UCSD-AML1 (cell line): ENCODE results near the gene RAC2.
"Not testable (repeated sequence)": the region's sequence is repeated elsewhere in the genome, so short reads cannot be mapped to it uniquely, and the experiment has no call there.

Experiments
- DNase-seq: peaks from one replicate; lab custom pipeline; 2025; ENCODE audit not compliant: unreplicated experiment; lab: John Stamatoyannopoulos, UW

Gene RAC2

DNA sequence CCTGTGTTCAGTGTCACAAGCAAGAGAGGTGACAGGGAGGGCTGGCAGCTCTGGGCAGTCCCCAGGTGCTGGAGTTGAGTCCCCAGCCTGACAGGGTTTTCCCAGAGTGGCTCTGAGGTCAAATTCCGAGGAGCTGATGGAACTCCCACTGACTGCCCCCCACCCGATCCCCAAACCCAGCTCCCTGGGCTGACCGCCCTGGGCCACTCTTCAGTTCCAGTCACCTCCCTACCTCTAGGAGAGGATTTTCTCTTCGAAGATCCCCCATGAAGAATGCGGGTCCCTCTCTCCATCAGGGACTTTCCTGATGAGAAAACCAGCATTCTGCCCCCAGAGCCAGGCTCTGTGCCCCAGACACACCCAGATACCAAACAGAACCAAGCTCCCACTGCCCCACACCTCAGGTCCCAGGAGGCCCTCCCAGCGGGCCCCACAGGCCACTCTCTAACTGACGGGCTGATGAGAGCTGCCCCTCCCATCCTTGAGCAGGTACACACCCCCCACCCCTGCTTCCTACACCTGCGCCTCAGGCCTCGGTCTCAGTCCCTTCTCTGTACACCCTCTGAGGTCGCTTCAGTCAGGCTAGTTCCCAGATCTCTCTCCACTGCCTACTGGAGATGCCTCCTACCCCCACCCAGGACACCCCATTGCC, 12.1 kb upstream of the RAC2 start:
- no peak for DNase-seq

GRCh38 chr22:37255558-37256006, 11.5 kb upstream of the RAC2 start:
- DNase-seq, result no peak

GRCh38 chr22:37254867-37255233, 10.8 kb upstream of the RAC2 start:
- DNase-seq, result no peak

- DNase-seq, result no peak
Observed at GRCh38 chr22:37254209-37254866, 10.3 kb upstream of the RAC2 start.

- no peak for DNase-seq
Observed at GRCh38 chr22:37253126-37253660, 9.1 kb upstream of the RAC2 start.

GRCh38 chr22:37251836-37252235, 7.8 kb upstream of the RAC2 start:
- DNase-seq, result not testable (repeated sequence)

DNA sequence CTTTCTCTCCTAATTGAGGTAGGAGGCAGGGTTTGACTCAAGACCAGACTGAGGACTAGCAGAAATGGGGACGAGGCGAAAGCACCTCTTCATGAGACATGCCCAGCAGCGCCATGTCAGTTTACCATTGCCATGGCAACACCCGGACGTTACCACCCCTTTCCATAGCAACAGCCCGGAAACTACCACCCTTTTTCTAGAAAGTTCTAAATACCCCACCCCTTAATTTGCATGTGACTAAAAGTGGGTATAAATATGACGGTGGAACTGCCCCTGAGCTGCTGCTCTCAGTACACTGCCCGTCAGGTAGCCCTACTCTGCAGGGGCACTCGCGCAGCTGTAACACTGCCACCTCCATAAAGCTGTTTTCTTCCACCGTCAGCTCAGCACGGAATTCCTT, 5.9 kb upstream of the RAC2 start:
- no peak for DNase-seq

DNA sequence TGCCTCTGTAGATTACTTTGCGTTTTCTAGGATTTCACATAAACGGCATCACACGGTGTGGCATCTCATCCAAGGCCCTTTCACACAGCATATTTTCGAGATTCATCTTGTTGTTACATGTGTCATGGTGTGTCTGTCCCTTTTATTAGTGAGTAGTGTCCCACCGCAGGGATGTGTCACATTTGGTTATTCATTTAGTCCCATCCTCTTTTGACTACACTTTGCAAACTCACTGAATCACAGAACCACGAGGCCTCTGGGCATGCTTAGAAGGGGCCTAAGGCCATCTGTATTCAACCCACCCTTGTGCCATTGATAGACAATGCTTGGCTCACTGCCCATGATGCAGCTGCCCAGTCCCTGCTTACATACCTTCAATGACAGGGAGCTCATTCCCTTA, 4.2 kb upstream of the RAC2 start:
- DNase-seq, result no peak

DNA sequence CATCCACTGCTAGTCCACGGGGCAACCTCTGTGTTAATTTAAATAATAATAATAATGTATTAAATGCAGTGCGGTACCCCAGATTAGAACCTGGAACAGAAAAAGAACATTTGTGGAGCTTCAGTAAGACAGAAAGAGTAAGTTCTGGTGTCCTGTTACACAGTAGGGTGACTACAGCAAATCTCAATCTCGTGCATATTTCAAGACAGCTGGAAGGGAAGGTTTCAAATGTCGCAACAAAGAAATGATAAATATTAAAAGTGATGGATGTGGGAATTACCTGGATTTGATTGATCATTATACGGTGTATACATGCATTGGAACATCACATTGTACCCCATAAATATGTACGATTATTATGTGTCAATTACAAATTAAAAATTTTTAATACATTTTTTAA, 1.7 kb upstream of the RAC2 start:
- no peak for DNase-seq

- no peak for DNase-seq
Observed at GRCh38 chr22:37244922-37245722, 1.1 kb upstream of the RAC2 start.

DNA sequence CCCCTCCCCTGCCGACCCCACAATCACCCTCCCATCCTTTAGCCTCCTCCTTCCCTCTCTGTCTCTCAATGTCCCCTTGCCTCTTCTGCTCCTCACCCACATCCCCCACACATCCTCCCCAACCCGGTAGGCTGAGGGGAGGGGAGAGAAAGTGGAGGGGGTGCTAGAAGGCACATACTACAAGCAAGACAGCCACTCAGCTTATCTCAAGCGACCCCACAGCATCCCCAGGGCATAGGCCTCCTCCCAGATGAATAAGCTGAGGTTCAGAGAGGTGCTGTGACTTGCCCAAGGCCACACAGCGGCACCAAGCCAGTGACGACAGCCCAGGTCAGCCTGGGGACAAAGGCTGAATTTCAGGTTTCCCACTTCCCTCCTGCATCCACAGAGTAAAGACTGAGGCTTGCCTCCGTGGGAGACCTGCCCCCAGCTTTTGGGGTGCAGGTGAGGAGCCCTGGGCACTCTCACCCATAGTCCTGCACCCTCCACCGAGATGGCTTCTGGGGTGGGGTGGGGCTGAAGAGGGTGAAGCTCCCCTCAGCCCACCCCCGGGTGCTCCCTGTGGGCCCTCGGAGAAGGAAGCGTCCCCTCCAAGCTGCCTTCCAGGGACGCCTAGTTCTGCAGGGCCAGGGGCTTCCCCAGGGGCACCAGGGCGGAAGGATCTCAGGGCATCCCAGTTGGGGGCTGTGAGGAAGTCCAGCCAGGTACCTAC, 511 bp downstream of the RAC2 start:
- DNase-seq, result no peak

GRCh38 chr22:37242395-37242918, 1.6 kb downstream of the RAC2 start:
- DNase-seq, result peak; percentile 91

GRCh38 chr22:37241351-37242142, 2.5 kb downstream of the RAC2 start:
- peak; percentile 62 for DNase-seq

DNA sequence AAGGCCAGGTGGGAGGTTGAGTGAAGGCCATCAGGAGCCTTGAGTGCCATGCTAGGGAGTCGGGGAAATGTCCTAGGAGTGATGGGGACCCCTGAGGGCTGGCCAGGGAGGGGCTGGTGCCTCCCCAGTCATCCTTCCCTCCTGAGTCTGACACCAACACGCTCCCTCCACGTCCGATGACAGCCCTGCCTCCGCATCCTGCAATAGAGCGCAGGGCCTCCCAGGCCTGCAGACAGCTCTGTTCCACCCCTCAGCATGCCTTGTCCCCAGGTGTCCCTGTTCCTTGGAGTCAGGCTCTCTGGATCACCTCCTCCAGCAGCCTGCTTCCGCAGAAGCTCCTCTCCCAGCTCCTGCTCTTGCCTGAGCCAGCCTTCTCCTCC, 3.1 kb downstream of the RAC2 start:
- DNase-seq, result no peak

DNA sequence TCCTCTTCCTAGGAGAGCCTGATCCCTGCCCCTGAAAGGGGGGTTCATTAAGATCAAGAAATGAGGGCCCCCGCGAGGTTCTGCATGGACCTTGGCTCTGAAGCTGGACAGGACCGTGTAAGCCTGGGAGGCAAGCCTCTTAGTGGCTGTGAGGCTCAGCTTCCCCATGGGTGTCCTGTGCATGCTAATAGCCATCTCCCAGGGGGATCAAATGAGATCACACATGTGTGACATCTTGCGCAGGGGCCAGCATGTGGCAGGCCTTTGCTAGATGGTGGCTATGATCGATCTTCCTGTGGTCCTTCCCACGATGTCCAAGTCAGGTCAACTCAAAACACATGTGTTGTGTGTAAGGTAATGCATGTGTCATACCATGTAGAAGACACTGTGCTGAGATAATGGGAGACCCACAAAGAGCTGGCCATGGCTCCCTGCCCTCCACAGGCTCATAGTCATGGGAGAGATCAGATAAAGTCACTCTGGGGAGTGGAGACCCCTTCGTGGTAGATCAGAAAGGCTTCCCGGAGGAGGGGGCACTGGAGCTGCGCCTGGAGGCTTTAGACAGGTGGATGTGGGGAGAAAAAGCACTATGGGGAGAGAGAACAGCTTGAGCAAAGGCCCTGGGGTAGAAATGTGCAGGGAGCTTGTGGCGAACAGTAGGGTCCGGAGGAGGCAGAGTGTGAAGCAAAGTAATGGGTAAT, 3.7 kb downstream of the RAC2 start:
- DNase-seq, result no peak

DNA sequence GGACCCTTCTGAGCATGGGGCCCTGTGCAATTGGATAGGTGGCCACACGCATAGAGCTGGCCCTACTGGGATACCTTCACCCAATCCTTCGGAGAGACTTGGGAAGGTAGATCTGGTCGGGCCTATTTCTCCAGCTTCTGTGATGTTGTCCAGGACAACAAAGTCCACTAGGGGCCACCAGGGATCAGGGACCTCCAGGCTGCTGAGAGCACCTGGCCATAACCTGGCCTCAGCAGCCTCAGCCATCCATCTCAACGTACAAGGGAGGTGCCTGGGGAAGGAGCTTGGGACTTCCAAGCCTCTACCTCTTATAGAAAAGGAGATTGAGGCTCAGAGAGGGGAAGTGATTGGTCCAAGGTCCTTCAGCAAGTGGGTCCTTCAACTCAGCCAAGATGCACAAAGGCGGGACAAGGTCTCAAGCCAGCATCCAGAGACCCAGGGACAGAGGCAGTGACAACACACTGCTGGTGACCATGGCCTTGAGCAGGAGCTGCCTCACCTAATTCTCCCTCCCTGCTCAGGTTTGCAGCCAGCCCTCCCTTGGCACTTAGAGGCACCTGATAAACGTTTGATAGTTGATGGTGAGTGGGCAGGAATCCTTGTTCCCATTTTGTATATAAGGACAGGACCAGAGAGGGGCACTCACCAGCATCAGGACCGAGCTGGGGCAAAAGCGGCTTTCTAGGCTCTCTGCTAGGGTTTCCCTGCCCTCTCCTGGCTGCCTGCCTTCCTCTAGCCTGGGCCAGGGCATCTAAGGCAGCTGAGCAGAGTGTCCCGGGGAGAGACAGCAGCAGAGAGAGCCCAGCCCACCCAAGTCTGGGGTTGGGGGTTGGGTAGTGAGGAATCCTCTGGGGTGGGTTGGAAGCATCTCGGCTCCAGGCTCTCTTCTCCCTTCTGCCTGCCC, 4.5 kb downstream of the RAC2 start:
- no peak for DNase-seq

GRCh38 chr22:37237371-37238268, 6.4 kb downstream of the RAC2 start:
- DNase-seq, result no peak
